GM21381 (cell line): ENCODE results near the gene USP5.

Source experiments
- ATAC-seq: cut with Tn5 transposase; IDR thresholded peaks from one replicate; pipeline ENCODE4 v1.9.1; 2021; ENCODE audit warnings: mild to moderate bottlenecking, moderate library complexity; ENCODE audit not compliant: unreplicated experiment

Gene USP5, protein sequence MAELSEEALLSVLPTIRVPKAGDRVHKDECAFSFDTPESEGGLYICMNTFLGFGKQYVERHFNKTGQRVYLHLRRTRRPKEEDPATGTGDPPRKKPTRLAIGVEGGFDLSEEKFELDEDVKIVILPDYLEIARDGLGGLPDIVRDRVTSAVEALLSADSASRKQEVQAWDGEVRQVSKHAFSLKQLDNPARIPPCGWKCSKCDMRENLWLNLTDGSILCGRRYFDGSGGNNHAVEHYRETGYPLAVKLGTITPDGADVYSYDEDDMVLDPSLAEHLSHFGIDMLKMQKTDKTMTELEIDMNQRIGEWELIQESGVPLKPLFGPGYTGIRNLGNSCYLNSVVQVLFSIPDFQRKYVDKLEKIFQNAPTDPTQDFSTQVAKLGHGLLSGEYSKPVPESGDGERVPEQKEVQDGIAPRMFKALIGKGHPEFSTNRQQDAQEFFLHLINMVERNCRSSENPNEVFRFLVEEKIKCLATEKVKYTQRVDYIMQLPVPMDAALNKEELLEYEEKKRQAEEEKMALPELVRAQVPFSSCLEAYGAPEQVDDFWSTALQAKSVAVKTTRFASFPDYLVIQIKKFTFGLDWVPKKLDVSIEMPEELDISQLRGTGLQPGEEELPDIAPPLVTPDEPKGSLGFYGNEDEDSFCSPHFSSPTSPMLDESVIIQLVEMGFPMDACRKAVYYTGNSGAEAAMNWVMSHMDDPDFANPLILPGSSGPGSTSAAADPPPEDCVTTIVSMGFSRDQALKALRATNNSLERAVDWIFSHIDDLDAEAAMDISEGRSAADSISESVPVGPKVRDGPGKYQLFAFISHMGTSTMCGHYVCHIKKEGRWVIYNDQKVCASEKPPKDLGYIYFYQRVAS

GRCh38 chr12:6851921-6852650, at the start of gene USP5:
USP5 (plus strand) TSS chr12:6852150; CDS start chr12:6852180, 30 bp downstream.
- peak; percentile 70 for ATAC-seq

GRCh38 chr12:6807170-6807569, 44.8 kb upstream of the USP5 start:
- ATAC-seq = no peak

DNA sequence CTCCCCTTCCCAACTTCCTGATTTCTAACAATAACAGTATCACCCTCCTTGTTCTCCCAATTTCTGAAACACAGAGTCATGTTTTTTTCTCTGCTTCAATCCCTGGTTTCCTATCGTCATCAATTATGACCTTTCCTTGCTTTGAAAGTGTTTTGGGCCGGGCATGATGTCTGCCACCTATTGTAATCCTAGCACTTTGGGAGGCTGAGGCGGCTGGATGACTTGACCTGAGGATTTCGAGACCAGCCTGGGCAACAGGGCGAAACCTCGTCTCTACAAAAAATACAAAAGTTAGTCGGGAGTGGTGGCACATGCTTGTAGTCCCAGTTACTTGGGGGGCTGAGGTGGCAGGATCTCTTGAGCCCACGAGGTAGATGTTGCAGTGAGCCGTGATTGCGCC, 42.9 kb upstream of the USP5 start:
- no peak for ATAC-seq

GRCh38 chr12:6810758-6811157, 41.2 kb upstream of the USP5 start:
- ATAC-seq = no peak

DNA sequence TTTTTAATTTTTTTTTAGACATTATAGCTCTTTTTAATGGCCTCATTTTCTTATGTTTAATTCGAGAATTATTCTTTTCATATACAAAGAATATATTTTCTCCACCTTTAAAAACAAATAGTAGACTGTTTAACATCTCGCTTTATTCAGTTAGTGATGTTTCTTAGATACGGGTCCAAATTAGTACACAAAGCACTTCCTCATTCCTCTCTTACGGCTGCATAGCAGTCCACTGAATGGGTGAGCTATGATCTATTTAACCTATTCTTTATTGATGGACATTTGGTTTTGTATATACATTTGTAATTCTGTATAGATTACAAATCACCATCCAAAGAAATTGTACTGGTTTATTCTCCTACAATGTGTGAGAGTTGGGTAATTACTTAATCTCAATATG, 38.6 kb upstream of the USP5 start:
- no peak for ATAC-seq

DNA sequence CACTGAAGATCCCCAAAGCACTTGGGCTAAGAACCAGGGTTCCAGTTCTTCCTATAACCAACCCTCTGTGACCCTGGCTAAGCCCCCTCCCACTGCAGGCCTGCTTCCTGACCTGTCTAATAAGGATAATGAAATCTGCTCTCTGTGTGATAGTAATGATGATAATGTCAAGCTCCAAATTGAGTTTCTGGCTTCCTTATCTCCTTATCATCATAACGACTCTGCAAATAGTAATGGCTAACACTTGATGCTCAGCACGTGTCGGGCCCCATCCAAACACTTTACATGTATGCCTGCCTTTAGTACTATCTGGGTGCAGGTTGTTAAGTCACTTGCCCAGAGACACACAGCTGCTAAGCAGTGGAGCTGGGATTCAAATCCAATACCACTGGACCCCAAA, 35.4 kb upstream of the USP5 start:
- no peak for ATAC-seq

GRCh38 chr12:6817098-6817497, 34.9 kb upstream of the USP5 start:
- ATAC-seq = no peak

DNA sequence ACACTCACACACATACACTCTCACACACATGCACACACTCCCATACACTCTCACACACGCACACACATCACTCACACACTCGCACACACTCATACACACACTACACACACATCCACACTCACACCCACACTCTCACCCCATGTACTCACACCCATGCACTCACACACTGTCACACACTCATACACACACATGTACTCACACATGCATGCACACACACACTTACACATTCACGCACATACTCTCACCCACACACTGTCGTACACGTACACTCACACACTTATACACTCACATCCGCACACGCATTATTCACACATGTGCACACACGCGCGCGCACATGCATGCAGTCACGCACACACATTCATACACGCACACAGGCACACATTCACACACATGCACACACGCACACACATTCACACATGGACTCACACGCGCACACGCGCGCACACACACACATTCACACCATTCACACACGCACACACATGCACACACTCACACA, 34.2 kb upstream of the USP5 start:
- no peak for ATAC-seq

DNA sequence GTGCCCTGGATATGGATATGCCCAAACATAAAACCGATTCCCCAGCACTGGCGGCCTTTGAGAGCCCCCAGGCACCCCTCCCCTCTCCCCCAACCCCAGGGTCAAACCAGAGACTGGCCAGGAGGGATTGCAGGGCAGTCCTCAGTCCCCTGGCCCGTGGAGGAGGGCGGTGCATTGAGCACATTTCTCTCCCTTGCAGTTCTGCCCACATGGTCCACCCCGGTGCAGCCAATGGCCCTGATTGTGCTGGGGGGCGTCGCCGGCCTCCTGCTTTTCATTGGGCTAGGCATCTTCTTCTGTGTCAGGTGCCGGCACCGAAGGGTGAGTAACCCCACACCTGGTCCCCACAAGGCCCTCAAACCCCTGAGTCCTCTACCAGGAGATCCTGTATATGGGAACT, 33.7 kb upstream of the USP5 start:
- ATAC-seq = no peak

- ATAC-seq = no peak
Measured at GRCh38 chr12:6818645-6819044, 33.3 kb upstream of the USP5 start.

- no peak for ATAC-seq
Measured at GRCh38 chr12:6819106-6820030, 32.6 kb upstream of the USP5 start.

GRCh38 chr12:6820166-6820565, 31.8 kb upstream of the USP5 start:
- ATAC-seq = no peak

DNA sequence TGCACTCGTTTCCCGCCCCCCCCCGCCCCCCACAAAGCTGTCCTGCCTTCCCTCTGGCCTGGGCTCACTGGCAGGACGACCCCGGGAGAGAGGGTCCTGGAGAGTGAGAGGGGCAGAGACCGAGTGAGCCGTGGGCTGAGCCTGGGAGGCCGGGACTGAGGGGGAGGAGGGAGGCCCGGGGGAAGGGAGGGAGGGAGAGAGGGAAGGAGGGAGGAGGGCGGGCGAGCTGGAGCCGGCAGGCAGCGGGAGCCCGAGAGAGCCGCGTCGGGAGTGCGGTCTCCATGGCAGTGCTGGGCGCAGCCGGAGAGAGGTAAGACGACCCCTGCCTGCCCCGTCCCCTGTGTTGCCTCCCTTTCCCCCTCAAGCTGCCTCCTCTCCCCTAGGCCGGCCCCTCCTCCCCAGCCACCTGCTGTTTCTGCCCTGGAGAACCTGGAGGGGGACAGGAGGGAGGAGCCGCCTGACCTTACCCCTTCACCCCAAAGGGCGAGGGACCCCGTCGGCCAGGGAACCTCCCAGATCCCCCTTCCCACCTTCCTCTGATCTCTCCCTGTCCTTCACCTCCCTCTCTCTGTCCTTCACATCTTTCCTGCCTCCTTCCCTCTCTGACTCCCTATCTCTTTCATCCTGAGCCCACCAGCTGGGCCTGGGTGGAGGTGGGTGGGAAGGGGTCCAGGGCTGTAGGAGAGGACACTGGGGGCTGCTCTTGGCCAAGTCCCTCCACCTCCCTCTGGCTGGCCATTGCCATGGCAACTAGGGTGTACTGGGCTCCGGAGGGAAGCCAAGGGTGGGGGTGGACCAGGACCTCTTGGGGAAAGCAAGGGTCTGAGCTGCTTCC, 30.1 kb upstream of the USP5 start, which contains the start of gene GPR162:
GPR162 (plus strand) TSS at position 231 of the 835 bp plus-strand sequence. CDS start 2,078 bp downstream, outside the sequence.
- ATAC-seq = no peak

DNA sequence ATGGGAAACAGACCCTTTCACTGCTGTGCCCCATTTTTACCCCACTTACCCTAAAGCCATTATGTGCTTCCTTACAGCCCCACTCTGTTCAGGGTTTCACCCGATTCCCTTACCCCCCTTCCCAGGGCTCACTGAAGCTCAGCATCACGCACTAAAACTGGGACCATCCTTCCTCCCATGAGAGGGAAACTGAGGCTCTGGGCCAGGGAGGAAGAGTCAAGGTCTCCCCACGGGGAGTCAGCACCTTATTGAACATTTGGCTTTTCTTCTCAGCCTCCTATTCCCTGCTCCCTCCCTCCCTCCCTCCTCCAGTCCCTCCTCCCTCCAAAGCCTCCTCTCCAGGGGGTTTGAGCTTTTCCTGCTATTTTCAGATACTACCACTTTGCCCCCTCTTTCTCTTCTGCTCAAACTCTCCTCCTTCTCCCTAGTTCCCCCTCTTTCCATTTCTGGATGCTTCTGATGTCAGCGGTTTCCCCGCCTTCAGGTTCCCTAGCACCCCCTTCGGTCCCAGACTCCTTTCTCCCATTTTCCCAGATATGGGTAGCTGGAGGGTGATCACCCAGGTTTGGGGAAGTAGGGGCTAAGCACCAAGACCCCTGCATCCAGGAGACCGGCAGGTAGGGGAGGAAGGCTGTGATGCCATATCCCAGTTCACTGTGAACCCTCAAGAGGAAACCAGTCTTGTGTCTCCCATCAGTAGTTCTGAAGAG, 29.4 kb upstream of the USP5 start:
- no peak for ATAC-seq

DNA sequence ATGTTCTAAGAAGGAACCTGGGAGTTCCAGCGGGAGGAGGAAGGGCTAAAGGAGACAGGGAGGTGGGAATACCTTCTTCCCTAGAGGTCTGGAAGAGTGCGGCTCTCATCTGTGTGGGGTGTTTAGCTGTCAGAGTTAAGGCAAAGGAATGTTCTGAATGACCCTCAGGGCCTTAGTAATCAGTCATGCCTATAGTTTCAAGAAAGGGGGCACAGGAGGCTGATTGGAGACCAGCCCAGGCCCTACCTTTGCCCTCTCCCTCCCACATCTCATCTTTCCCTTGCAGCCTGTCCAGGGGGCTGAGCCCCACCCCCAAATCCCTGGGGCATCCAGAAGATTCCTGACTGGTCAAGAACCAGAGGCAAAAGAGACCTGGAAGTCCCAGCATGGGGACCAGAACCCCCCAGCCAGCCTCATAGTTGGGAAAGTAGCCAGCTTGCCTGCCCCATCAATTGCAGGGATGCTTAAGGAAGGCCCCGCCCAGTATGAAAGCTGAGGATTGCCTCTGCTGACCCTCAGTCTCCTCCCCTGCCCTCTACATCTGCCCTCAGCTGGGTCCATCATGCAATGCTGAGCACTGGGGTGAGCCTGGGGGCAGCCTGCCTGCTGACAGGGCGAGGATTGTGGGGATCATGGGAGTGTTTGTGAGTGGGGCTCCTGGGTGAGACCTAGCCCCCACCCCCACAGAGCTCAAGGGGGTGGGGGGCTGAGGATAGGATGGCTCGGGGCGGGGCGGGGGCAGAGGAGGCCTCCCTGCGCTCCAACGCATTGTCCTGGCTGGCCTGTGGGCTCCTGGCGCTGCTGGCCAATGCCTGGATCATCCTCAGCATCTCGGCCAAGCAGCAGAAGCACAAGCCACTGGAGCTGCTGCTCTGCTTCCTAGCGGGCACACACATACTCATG, 28.5 kb upstream of the USP5 start:
- no peak for ATAC-seq

DNA sequence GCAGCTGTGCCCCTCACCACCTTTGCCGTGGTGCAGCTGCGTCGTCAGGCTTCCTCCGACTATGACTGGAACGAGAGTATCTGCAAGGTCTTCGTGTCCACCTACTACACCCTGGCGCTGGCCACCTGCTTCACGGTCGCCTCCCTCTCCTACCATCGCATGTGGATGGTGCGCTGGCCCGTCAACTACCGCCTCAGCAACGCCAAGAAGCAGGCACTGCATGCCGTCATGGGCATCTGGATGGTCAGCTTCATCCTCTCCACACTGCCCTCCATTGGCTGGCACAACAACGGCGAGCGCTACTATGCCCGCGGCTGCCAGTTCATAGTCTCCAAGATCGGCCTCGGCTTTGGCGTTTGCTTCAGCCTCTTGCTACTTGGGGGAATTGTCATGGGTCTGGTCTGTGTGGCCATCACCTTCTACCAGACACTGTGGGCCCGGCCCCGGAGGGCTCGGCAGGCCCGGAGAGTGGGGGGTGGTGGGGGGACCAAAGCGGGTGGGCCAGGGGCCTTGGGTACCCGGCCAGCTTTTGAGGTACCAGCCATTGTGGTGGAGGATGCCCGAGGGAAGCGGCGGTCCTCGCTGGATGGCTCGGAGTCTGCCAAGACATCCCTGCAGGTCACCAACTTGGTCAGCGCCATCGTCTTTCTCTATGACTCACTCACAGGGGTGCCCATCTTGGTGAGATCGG, 27.7 kb upstream of the USP5 start:
- no peak for ATAC-seq

DNA sequence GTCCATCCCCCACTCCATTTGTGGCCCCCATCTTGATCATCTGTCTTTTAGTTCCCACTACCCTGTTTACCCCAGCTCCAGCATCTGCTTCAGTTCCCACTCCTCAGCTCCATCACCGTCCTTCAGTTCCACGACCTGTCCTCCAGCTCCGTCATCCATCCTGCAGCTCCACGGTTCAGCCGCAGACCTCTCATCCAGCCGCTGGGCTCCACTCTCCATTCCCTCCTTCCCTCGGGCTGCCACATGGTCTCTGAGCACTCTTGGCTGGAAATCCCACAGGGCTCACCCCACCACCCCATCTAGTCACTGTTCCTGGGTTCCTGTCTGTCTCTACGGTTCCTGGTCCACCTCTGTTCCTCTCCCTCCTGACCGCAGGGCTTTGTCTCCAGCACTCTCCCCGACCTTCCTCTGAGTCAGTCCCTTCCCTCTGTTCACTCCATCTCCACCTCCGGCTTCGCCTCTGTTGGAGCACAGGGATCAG, 27.0 kb upstream of the USP5 start:
- ATAC-seq = no peak
